GM13977 (cell line): ENCODE results near the gene WWOX.

Experiments used
- DNase-seq: peaks from one replicate; pipeline ENCODE4 v3.0.0; 2012; ENCODE audit warnings: low spot score
- CTCF ChIP-seq: IDR thresholded peaks from 2 replicates; pipeline ENCODE4 v1.5.1; 2012; ENCODE audit warnings: mild to moderate bottlenecking, control low read depth; ENCODE audit not compliant: insufficient read depth; ENCODE audit errors: extremely low read depth, missing control alignments
- in situ Hi-C: fragments of 300-500 bp; cut with MboI; formaldehyde crosslinking; loops from one replicate; pipeline ENCODE4 v1.12.0; 2022; ENCODE audit warnings: low sequenced_read_pairs, low pct_unique_long_range_greater_than_20kb, mixed read lengths, inconsistent platforms; ENCODE audit not compliant: unreplicated experiment

The WWOX gene

DNA sequence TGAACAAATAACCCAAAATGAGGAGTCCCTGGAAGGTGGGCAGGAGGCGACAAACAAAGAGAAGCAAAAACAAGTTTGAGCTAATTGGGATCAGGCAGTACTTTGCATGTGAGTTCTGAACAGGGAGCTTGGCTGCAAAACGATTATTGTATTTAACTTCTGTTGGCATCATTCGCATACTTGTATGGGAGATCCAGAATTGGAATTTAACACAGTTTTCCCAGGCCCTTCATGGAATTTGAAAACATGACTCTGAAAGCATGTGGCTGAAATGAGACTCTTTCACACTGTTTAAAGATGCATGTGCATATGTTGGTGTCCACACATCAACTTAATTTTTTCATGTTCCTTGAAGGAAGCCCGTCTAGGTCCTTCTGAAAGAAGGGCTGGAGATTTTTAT is 674.3 kb downstream of the WWOX start:
- no peak for DNase-seq
- no peak for TF ChIP-seq CTCF
- in situ Hi-C loops = no loop called here

GRCh38 chr16:78775161-78775561 is 675.7 kb downstream of the WWOX start:
- no peak for DNase-seq
- TF ChIP-seq CTCF = no peak
- in situ Hi-C loops = no loop called here

GRCh38 chr16:78778101-78779004 is 678.9 kb downstream of the WWOX start:
- DNase-seq = no peak
- in situ Hi-C loops = no loop called here
- TF ChIP-seq CTCF = no peak

DNA sequence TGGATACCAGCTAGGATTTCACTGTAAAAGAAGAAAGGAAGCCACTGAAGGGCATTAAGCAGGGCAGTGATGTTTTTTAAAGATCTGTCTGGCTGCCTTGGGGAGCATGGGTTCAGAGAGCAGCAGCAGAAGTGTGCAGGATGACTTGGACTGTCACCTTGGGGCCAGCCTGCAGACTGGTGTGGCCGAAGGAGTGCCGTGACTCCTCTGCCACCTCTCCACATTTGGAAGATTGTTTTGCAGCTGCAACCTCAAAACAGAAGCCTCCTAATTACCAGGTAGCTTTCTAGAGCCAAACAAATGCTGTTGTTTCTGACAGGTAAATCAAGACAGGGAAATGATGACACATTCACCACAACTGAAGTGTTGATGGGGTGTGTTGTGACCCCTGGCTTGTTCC is 681.4 kb downstream of the WWOX start:
- in situ Hi-C loops = no loop called here

DNA sequence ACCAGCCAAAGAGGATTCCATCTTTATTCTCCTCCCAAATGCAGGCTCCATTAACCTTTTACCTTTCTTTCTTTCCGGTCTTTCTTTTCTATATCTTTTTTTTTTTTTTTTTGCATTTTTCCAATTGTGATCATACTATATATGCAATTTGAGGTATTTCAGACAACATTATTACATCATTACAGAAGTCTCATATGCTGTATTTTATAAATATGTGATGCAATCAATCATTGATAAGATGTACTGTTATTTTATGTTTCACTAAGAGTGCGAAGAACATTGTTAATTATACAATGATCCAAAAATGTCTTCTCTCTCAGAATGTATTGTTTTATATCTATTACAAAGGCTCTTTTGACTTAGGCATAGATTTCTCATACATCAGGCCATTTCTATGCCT is 683.1 kb downstream of the WWOX start:
- DNase-seq = no peak
- in situ Hi-C loops = no loop called here
- no peak for TF ChIP-seq CTCF

More for the DNA sequence above, 681.4 kb downstream of the WWOX start:
- no peak for TF ChIP-seq CTCF
- DNase-seq = no peak

DNA sequence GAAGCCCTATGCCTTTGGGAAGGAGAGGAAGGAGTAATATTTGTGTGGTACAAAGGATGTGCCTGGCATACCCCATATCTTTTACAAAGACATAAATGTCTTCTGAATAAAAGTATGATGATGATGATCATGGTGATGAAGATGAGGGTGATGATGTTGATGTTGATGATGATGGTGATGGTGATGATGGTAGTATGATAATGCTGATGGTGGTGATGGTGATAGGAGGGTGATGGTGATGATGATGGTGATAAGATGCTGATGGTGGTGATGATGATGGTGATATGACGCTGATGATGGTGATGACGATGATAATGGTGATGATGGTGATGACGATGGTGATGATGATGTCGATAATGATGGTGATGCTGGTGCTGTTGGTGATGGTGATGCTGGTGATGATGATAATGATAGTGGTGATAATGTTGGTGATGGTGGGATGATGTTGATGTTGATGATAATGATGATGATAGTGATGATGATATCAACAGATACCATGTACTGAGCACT is 684.2 kb downstream of the WWOX start:
- in situ Hi-C loops = no loop called here
- no peak for DNase-seq
- no peak for TF ChIP-seq CTCF
